ENCODE measurements around the gene TAGLN3. TPM values are rescaled to one million over a fixed set of nuclear protein-coding genes. Genes with fewer than 3 reads are reported as not detected.
A peak's percentile ranks its signal among the peaks of the same experiment; 100 is the strongest.

Gene TAGLN3
- total RNA-seq, 2 donors from 2014 or later: 0.32 TPM; not detected in 1

DNA sequence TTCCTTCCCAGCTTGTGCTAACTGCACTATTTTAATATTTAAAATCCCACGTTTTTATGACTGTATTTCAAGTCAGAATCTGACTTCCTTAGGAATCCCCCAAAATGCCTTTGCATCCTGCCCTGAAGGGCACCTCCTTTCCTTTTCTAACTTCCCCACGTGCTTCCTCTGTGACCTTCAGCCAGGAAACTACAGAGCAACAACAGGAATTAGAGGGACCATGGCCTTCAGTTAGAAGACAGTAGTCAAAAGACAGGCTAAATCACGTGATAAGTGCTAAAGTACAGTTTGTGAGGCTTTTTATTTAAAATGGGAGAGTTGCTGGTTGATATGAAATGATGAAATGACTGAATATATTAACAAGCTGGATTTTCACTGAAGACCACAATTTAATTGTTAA is 31.7 kb upstream of the TAGLN3 start:
- H3K9me3 ChIP-seq (ENCODE audit: control insufficient read depth, low read length, poor library complexity, severe bottlenecking): no peaks in the 10 kb centered on the region
- DNase-seq (no peak), ATAC-seq (no peak)
- Mint-ChIP-seq H3K27me3 (no peaks in the 10 kb centered on the region), H3K27ac (peak overlapping the region; percentile 62), H3K4me3 (no peak overlapping the region), H3K36me3 (ENCODE audit: low read depth) (no peaks in the 10 kb centered on the region), H3K4me1 (peaks cover 8% of the 10 kb centered on the region)

DNA sequence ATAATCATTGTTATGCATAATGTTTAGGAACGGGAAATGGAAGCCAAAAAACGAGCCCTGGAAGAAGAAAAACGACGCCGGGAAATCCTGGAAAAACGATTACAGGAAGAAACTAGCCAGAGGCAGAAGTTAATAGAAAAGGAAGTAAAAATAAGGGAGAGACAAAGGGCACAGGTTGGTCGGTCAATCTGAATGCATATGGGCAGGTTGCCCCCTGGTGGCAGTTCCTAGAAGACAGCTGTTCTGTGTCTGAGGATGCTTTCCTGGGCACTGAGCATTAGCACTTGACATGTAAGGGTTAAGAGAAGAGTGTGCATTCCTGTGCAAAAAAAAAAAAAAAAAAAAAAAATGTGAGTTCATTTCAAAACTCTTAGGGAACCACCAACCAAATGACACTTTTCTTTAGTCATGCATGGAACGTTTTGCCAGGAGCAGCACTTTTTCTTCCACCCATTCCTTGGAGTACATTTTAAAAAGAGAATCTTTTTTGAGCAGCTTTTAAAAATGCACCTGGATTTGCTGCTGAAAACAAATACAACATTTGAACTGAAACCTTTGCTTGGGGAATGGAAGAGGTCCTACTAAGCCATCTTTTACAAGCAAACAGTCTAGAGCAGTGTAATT is 31.0 kb upstream of the TAGLN3 start:
- H3K27ac Mint-ChIP-seq: peak overlapping the region; percentile 62
- H3K27me3 Mint-ChIP-seq: no peaks in the 10 kb centered on the region
- peak overlapping the region; percentile 45 for H3K4me3 Mint-ChIP-seq
- DNase-seq (peak; percentile 54 to 72 (median 55)), ATAC-seq (peak; percentile 88)
- H3K4me1 Mint-ChIP-seq: peaks cover 8% of the 10 kb centered on the region
- no peaks in the 10 kb centered on the region for H3K9me3 ChIP-seq (ENCODE audit: control insufficient read depth, low read length, poor library complexity, severe bottlenecking)
- H3K36me3 Mint-ChIP-seq (ENCODE audit: low read depth): no peaks in the 10 kb centered on the region

DNA sequence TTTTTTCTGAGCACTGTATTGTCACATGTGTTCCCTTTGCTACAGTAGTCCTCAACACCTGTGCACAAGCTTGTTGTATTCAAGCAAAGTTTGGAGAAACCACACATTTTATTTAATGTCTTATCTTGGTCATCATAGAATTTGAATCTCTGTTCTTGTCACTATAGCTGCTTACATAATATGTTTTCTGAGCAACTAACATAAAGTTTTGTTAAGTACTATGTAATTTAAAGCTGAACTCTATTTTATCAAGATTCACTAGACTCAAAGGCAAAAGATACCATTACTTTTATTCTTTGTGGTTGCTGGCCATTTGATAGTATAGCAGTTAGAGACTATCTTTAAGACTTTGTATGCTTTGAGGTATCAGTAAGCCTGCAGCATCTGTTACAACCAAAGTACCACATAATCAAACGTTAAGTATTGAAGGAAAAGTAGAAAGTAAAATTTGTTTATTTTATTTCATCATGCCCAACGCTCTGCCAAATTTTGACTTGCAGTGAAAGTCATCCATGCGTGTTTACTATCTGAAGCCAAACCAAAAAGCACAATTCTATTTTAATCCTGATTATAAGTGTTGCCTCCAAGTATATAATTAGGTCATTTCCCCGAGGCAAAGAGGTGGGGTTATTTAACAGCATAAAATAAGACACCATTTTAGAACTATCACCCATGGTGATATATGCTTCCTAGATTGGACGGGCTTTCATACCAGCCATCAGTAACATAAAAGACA is 30.2 kb upstream of the TAGLN3 start:
- DNase-seq (no peak), ATAC-seq (no peak)
- no peaks in the 10 kb centered on the region for H3K36me3 Mint-ChIP-seq (ENCODE audit: low read depth)
- H3K27ac Mint-ChIP-seq: no peak overlapping the region
- no peaks in the 10 kb centered on the region for H3K9me3 ChIP-seq (ENCODE audit: control insufficient read depth, low read length, poor library complexity, severe bottlenecking)
- peaks cover 8% of the 10 kb centered on the region for H3K4me1 Mint-ChIP-seq
- H3K27me3 Mint-ChIP-seq: no peaks in the 10 kb centered on the region
- H3K4me3 Mint-ChIP-seq: no peak overlapping the region

DNA sequence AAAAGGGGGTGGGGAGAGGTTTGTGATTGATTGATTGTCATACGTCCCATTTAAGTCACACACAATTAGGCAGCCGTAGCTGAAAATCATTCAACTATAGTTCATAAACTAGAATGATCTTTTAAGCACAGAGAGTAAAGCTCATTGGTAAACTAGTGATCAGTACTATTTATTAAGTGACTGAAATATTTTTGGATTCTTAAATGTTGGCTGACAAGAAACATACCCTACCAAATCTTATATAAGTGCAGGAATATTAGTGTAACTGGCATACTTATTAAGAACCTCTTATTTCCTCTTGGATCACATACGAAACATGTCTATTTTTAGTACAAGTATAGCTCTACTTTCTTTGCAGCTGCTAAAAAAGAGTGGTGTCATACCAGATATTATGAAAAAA is 28.3 kb upstream of the TAGLN3 start:
- Mint-ChIP-seq H3K27ac (no peak overlapping the region), H3K36me3 (ENCODE audit: low read depth) (no peaks in the 10 kb centered on the region), H3K4me1 (peaks cover 8% of the 10 kb centered on the region), H3K27me3 (no peaks in the 10 kb centered on the region), H3K4me3 (no peak overlapping the region)
- ATAC-seq (no peak), DNase-seq (no peak)
- H3K9me3 ChIP-seq (ENCODE audit: control insufficient read depth, low read length, poor library complexity, severe bottlenecking): no peaks in the 10 kb centered on the region

DNA sequence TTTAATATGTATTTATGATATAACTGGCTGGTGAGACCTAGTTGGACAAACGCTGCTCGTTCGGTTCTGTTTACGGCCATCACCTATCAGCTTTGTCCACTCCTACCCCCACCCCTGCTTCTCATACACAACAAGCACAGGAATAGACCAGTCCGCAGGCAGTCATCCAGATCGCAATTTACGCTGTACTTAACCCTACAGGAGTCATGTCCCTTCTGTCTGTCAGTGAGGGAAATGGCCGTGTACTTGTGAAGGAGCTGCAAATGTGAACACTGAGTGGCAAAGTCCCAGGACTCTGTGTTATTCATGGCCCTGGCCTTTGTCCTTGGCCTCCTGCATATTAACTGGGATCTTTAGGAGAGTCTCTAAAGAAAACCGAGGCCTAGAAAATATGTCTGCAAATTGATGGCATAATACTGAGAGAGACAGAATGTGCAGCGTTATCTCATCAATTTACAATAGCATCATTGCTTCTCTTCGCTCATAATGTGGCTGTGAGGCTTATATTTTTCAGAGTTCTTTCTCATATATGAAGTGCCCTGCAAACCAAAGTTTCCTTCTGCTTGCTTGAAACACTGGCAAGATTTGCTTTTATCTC is 27.1 kb upstream of the TAGLN3 start:
- peaks cover 5% of the 10 kb centered on the region for H3K4me1 Mint-ChIP-seq
- H3K27ac Mint-ChIP-seq: peak overlapping the region; percentile 11
- no peak overlapping the region for H3K4me3 Mint-ChIP-seq
- DNase-seq (no peak), ATAC-seq (no peak)
- no peaks in the 10 kb centered on the region for H3K36me3 Mint-ChIP-seq (ENCODE audit: low read depth)
- H3K9me3 ChIP-seq (ENCODE audit: control insufficient read depth, low read length, poor library complexity, severe bottlenecking): no peaks in the 10 kb centered on the region
- H3K27me3 Mint-ChIP-seq: no peaks in the 10 kb centered on the region

DNA sequence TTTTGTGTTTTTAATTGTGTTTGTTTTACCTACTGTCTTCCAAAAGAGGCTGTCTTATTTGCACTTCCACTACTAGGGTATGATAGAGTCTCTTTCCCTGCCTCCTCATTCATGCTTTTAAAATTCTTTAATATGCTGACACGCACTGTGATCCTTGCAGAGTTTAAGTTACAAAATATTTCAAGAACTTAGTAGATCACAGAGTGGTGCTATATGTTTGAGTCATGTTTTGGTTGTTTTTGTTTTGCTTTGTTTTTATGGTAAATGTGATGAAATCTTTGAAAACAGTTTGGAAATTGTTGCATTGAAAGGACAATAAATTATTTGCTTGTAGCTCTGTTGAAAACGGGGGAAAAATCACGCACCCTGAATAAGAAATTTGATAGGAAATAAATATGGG is 25.8 kb upstream of the TAGLN3 start:
- ATAC-seq (no peak), DNase-seq (no peak)
- H3K27ac Mint-ChIP-seq: no peak overlapping the region
- H3K9me3 ChIP-seq (ENCODE audit: control insufficient read depth, low read length, poor library complexity, severe bottlenecking): no peaks in the 10 kb centered on the region
- H3K27me3 Mint-ChIP-seq: no peaks in the 10 kb centered on the region
- no peaks in the 10 kb centered on the region for H3K4me1 Mint-ChIP-seq
- no peaks in the 10 kb centered on the region for H3K36me3 Mint-ChIP-seq (ENCODE audit: low read depth)
- no peak overlapping the region for H3K4me3 Mint-ChIP-seq

DNA sequence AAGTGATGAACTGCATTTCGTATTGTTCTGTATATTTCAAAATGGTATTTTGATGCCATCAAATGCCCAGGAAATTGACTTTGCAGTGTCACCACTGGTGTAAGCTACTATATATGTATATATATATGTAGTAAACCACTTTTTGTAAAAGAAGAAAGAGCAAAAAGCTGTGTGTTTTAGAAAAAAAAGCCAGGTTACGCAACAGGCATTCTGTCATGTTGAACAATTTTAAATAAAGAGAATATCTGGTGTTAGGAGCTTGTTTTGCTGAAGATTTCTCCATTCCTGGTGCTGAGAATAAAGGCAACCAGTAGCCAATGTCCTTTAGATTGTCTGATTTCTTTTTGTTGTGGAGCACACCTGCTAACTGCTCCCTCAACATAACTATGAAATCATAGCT is 23.6 kb upstream of the TAGLN3 start:
- H3K4me3 Mint-ChIP-seq: no peak overlapping the region
- no peaks in the 10 kb centered on the region for H3K27me3 Mint-ChIP-seq
- DNase-seq (no peak), ATAC-seq (no peak)
- no peak overlapping the region for H3K27ac Mint-ChIP-seq
- peaks cover 3% of the 10 kb centered on the region for H3K4me1 Mint-ChIP-seq
- H3K9me3 ChIP-seq (ENCODE audit: control insufficient read depth, low read length, poor library complexity, severe bottlenecking): no peaks in the 10 kb centered on the region
- H3K36me3 Mint-ChIP-seq (ENCODE audit: low read depth): peaks cover 2% of the 10 kb centered on the region

DNA sequence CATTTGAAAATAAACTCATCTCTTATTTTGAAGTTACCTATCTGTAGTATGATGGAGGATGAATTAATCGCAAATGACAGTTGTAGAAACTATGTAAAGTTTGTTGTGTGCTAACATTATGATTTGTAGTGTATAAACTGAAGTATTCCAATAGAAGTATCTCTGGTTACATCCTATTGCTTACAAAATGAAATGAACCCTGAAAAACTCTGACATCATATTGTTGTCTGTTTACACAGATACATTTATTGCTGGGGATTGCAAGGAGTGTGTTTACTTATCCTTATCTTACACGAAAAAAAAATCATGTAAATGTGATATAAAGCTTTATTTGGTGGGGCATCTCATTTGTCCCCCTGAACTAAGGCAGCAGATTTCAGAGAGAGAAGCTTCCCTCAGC is 22.5 kb upstream of the TAGLN3 start:
- no peaks in the 10 kb centered on the region for H3K27me3 Mint-ChIP-seq
- H3K27ac Mint-ChIP-seq: no peak overlapping the region
- H3K9me3 ChIP-seq (ENCODE audit: control insufficient read depth, low read length, poor library complexity, severe bottlenecking): no peaks in the 10 kb centered on the region
- ATAC-seq (no peak), DNase-seq (no peak)
- peaks cover 2% of the 10 kb centered on the region for H3K36me3 Mint-ChIP-seq (ENCODE audit: low read depth)
- no peak overlapping the region for H3K4me3 Mint-ChIP-seq
- peaks cover 7% of the 10 kb centered on the region for H3K4me1 Mint-ChIP-seq

DNA sequence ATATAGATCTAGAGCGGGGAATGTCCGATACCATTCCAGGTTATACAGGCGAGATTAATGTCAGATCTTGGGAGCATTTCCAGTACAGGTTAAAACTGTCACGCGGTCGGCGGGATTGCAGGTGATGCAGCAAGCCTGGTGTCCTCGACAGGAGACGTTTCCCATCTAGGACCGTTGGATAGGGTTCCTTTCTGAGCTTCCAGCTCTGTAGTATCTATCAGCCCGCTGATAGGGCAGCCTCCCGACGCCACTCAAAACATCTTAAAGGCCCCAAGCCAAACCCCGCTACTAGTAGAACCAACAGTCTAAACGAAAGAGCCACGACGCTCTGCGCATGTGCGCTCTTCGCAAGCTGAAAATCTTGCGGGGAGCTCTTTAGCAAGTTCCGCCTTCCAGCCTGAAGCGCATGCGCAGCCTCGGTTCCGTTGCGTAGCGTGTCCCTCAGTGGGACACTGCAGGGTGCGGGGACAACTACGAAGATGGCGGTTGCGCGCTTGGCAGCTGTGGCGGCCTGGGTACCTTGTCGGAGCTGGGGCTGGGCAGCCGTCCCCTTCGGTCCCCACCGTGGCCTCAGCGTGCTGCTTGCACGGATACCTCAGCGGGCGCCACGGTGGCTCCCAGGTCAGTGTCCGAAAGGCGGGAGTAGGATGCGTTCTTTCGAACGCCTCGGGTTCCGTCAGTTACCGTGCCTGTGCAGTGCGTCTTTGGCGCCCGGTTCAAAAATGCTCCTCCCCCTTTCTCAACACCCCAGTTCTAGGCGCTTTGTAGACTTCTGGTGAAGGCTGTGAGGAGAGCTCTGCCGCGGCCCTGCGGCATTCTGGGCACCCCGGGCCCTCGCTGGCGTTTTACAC is 19.9 kb upstream of the TAGLN3 start, which contains the start of gene ABHD10:
Gene ABHD10, plus strand, starts transcription at position 444 of the 851 bp plus-strand sequence. Its CDS starts 36 bp downstream, at position 480.
- Mint-ChIP-seq H3K4me1 (peaks cover 12% of the 10 kb centered on the region), H3K27ac (peak within 1 kb of the TSS; percentile 95), H3K4me3 (peak within 1 kb of the TSS; percentile 91), H3K36me3 (ENCODE audit: low read depth) (peaks cover 2% of the 10 kb centered on the region), H3K27me3 (no peaks in the 10 kb centered on the region)
- no peaks in the 10 kb centered on the region for H3K9me3 ChIP-seq (ENCODE audit: control insufficient read depth, low read length, poor library complexity, severe bottlenecking)
- ATAC-seq: peak; percentile 96
- peak; percentile 90 to 93 (median 91) for DNase-seq

DNA sequence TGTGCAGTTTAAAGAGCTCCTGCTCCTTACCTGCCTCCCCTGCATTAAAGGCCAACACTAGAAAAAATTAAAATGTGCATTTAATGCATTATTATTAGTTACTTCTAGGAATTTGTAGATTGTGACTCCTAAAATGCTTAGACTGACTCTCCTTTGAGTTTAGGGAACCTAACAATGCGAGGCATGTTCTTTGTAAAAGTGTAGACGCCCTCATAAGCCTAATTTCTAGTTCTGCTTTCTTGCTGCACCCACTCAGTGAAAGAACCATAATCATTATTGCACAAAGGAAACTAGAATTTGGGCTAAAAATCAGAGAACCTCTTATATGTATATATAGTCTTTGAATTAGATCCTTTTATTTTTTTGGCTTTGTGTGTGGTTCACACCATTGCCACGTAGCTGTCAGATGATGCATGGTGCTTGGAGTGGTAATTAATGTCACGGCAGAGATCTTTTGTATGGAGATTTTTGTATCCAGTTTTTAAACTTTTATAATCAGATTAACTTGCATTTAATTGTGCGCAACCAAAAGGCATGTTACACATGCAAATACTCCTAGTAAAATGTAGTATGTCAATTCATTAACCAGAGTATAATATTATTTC is 19.2 kb upstream of the TAGLN3 start:
- H3K36me3 Mint-ChIP-seq (ENCODE audit: low read depth): peaks cover 2% of the 10 kb centered on the region
- no peaks in the 10 kb centered on the region for H3K27me3 Mint-ChIP-seq
- H3K4me1 Mint-ChIP-seq: peaks cover 14% of the 10 kb centered on the region
- H3K9me3 ChIP-seq (ENCODE audit: control insufficient read depth, low read length, poor library complexity, severe bottlenecking): no peaks in the 10 kb centered on the region
- peak overlapping the region; percentile 91 for H3K4me3 Mint-ChIP-seq
- no peak for DNase-seq
- ATAC-seq: peak; percentile 13
- H3K27ac Mint-ChIP-seq: peak overlapping the region; percentile 95

DNA sequence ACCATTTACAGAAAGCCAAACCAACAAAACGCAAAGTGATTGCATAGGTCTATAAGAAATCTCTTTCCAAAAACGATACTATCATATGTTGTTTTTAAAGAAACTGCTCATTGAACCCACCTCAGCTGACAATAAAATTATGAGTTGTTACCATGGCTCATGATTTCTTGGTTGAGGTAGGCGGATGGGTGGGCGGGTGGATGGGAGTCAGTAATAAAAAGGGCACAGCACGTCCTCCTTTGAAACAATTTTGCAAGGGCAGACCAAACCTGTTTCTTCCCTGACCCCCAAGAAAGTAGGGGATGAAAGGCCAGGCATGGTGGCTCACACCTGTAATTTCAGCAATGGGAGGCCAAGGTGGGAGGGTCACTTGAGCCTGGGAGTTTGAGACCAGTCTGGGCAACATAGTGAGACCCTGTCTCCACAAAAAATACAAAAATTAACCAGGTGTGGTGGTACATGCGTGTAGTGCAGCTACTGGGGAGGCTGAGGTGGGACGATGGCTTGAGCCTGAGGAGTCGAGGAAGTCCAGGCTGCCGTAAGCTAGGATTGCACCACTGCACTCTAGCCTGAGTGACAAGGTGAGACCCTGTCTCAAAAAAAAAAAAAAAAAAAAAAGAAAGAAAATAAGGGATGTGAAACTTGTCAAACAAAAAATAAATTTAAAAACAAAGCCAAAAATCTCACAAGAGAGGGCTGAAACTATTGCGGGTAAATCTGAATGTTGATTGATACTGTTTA is 17.8 kb upstream of the TAGLN3 start:
- H3K4me3 Mint-ChIP-seq: peak overlapping the region; percentile 79
- H3K27me3 Mint-ChIP-seq: no peaks in the 10 kb centered on the region
- no peaks in the 10 kb centered on the region for H3K9me3 ChIP-seq (ENCODE audit: control insufficient read depth, low read length, poor library complexity, severe bottlenecking)
- DNase-seq: no peak
- peak overlapping the region; percentile 95 for H3K27ac Mint-ChIP-seq
- peaks cover 2% of the 10 kb centered on the region for H3K36me3 Mint-ChIP-seq (ENCODE audit: low read depth)
- ATAC-seq: no peak
- peaks cover 28% of the 10 kb centered on the region for H3K4me1 Mint-ChIP-seq

DNA sequence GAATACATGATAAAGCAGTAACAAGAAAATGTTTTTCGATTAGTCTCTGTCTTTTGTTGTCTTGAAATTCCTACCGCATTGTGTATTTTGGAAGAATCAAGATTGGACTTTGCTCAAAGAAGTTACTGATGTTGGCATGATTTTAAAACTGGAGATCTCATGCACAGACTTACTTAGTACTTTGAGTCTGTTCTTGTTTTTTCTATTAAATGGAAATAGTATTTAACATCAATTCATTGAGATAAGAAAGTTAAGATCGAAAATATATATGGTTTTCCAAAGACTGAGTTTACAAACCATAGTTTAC is 17.3 kb upstream of the TAGLN3 start:
- H3K27me3 Mint-ChIP-seq: no peaks in the 10 kb centered on the region
- peaks cover 29% of the 10 kb centered on the region for H3K4me1 Mint-ChIP-seq
- ATAC-seq (no peak), DNase-seq (no peak)
- H3K27ac Mint-ChIP-seq: no peak overlapping the region
- no peaks in the 10 kb centered on the region for H3K9me3 ChIP-seq (ENCODE audit: control insufficient read depth, low read length, poor library complexity, severe bottlenecking)
- no peak overlapping the region for H3K4me3 Mint-ChIP-seq
- H3K36me3 Mint-ChIP-seq (ENCODE audit: low read depth): peaks cover 2% of the 10 kb centered on the region

Data from T-helper 17 cell (primary cell).